Suprapubic skin (tissue), 3 donors: Measurements from ENCODE around the gene COL20A1.

ENCODE experiments used
- CTCF ChIP-seq, 2 donors: fragments of 200-600 bp in 1 of 2; fragments of 450-650 bp in 1 of 2; sonication (generic) in 1 of 2; IDR thresholded peaks; one replicate each; pipeline ENCODE4 v1.5.1; 2016 to 2019; ENCODE audit warnings: antibody characterized with exemption in 2 of 2, mild to moderate bottlenecking in 1 of 2, moderate library complexity in 1 of 2
- POLR2AphosphoS5 ChIP-seq, 3 donors: sonication (generic); formaldehyde crosslinking; IDR thresholded peaks; one replicate each; pipeline ENCODE4 v1.6.1; 2017; ENCODE audit warnings: antibody characterized with exemption in 3 of 3

- no peak for TF ChIP-seq CTCF (IDR thresholded peaks at IDR 0.05)
- no peak for TF ChIP-seq POLR2AphosphoS5 (IDR thresholded peaks at IDR 0.05)
Measured at GRCh38 chr20:63285636-63286615, 7.1 kb upstream of the COL20A1 start.
